HepG2 (cell line): ENCODE data around the gene STARD13. TPM values are rescaled to one million over a fixed set of nuclear protein-coding genes. Genes with fewer than 3 reads are reported as not detected.
A peak's percentile ranks its signal among the peaks of the same experiment; 100 is the strongest.

Source experiments
- ATAC-seq: fragments of 200-7000 bp; cut with Tn5 transposase; 3 replicates; pipeline ENCODE4 v1.9.1; 2020; ENCODE audit warnings: mild to moderate bottlenecking, moderate library complexity
- BruUV-seq: library from RNA; stranded (reverse); fragments of 400-500 nt; replicated peaks from 2 replicates; lab custom pipeline; 2021; lab: Mats Ljungman, UMichigan
- CTCF ChIA-PET: fragments of 300-600 bp; formaldehyde crosslinking; extraction: SDS; loops from one replicate; lab custom pipeline; 2021; ENCODE audit warnings: low total read pairs, inconsistent platforms, low intra/inter-chr PET ratio; lab: Yijun Ruan, JAX
- POLR2A ChIA-PET: fragments of 350-600 bp; sonication (Branson Sonifier 250); formaldehyde crosslinking; loops from one replicate; lab custom pipeline; 2020; ENCODE audit warnings: antibody characterized with exemption, inconsistent platforms; lab: Yijun Ruan, JAX
- DNase-seq: peaks from one replicate; pipeline ENCODE4 v3.0.0-alpha.2; 2015; ENCODE audit warnings: low spot score
- FAIRE-seq: peaks from 3 replicates; lab custom pipeline; 2011; peaks lifted over from hg19 to GRCh38; lab: Jason Lieb, UNC
- H2AFZ ChIP-seq: one replicate; pipeline ENCODE4 v1.6.1; 2011; ENCODE audit warnings: low read length, inconsistent platforms
- H3K27ac ChIP-seq: fragments of 300-600 bp; 3 replicates; pipeline ENCODE4 v1.8.0; 2011; ENCODE audit warnings: mixed run types, mild to moderate bottlenecking, mixed read lengths, low read length, inconsistent platforms; ENCODE audit not compliant: insufficient read depth; ENCODE audit errors: extremely low read length
- H3K27me3 ChIP-seq, 2 experiments: fragments of 200-600 bp in 1 of 2; 2 replicates in 1 of 2; 3 replicates in 1 of 2; pipeline versions ENCODE4 v1.6.0 to v1.8.0; 2011; ENCODE audit warnings: low read length in 2 of 2, mild to moderate bottlenecking in 2 of 2, moderate library complexity in 2 of 2, inconsistent platforms in 1 of 2; ENCODE audit not compliant: insufficient read depth in 2 of 2, control insufficient read depth in 1 of 2
- H3K36me3 ChIP-seq, 2 experiments: fragments of 200-600 bp in 1 of 2; replicated peaks in 1 of 2; 2 replicates in 1 of 2; 3 replicates in 1 of 2; pipeline versions ENCODE4 v1.5.1 to v1.8.0; 2011; ENCODE audit warnings: low read length in 2 of 2, inconsistent platforms in 1 of 2; ENCODE audit not compliant: insufficient read depth in 2 of 2, control insufficient read depth in 1 of 2
- H3K4me1 ChIP-seq: 2 replicates; pipeline ENCODE4 v1.5.1; 2012; ENCODE audit warnings: low read length, inconsistent platforms; ENCODE audit not compliant: insufficient read depth
- H3K4me2 ChIP-seq: 2 replicates; pipeline ENCODE4 v1.6.0; 2011; ENCODE audit warnings: low read depth, low read length, inconsistent platforms
- H3K4me3 ChIP-seq, 3 experiments: fragments of 200-600 bp in 1 of 3; sonication (generic), shearing (Covaris generic) in 1 of 3; replicated peaks in 1 of 3; 2 replicates each; pipeline ENCODE4 v1.5.1; 2011 to 2016; ENCODE audit warnings: low read length in 3 of 3, inconsistent platforms in 2 of 3, low read depth in 2 of 3, mild to moderate bottlenecking in 2 of 3, control low read depth in 1 of 3, mixed read lengths in 1 of 3; ENCODE audit not compliant: insufficient read depth in 1 of 3
- H3K79me2 ChIP-seq: one replicate; pipeline ENCODE4 v1.6.1; 2011; ENCODE audit warnings: low read length, inconsistent platforms; ENCODE audit not compliant: insufficient read depth
- H3K9ac ChIP-seq: 2 replicates; pipeline ENCODE4 v1.6.0; 2011; ENCODE audit warnings: mild to moderate bottlenecking, low read depth, low read length, inconsistent platforms; ENCODE audit not compliant: insufficient read depth
- H3K9me3 ChIP-seq: 2 replicates; pipeline ENCODE4 v1.5.1; 2012; ENCODE audit warnings: mild to moderate bottlenecking, low read length
- H4K20me1 ChIP-seq: 2 replicates; pipeline ENCODE4 v1.6.0; 2011; ENCODE audit warnings: inconsistent platforms, mild to moderate bottlenecking, low read length, moderate library complexity; ENCODE audit not compliant: insufficient read depth
- CENPT ChIP-seq: sonication (generic); formaldehyde crosslinking; IDR thresholded peaks from 2 replicates; pipeline ENCODE4 v1.8.0; 2022; ENCODE audit warnings: low read depth, mild to moderate bottlenecking, moderate library complexity, missing genetic modification reagents
- CTCF ChIP-seq: sonication (generic); formaldehyde crosslinking; IDR thresholded peaks from 2 replicates; pipeline ENCODE4 v1.5.0; 2020; ENCODE audit warnings: mild to moderate bottlenecking, missing genetic modification reagents, moderate library complexity
- DMTF1 ChIP-seq: sonication (generic); formaldehyde crosslinking; IDR thresholded peaks from 2 replicates; pipeline ENCODE4 v1.4.0; 2020; ENCODE audit warnings: mild to moderate bottlenecking, missing genetic modification reagents
- FOXP4 ChIP-seq: sonication (generic); formaldehyde crosslinking; IDR thresholded peaks from 2 replicates; pipeline ENCODE4 v1.4.0; 2020; ENCODE audit warnings: missing genetic modification reagents
- MIER3 ChIP-seq: IDR thresholded peaks from 2 replicates; pipeline ENCODE4 v1.6.1; 2016; ENCODE audit warnings: missing compliant biosample characterization, borderline replicate concordance
- NCOA1 ChIP-seq: sonication (generic); formaldehyde crosslinking; IDR thresholded peaks from 2 replicates; pipeline ENCODE4 v1.9.0; 2021; ENCODE audit warnings: missing genetic modification reagents
- NFYB ChIP-seq: sonication (generic); formaldehyde crosslinking; IDR thresholded peaks from 2 replicates; pipeline ENCODE4 v1.4.0; 2020; ENCODE audit warnings: missing genetic modification reagents
- STAG1 ChIP-seq: sonication (generic); formaldehyde crosslinking; IDR thresholded peaks from 2 replicates; pipeline ENCODE4 v1.4.0; 2020; ENCODE audit warnings: missing genetic modification reagents
- TEF ChIP-seq: sonication (generic); formaldehyde crosslinking; IDR thresholded peaks from 2 replicates; pipeline ENCODE4 v1.5.0; 2020; ENCODE audit warnings: missing genetic modification reagents
- TFAP4 ChIP-seq: sonication (generic); IDR thresholded peaks from 2 replicates; pipeline ENCODE4 v1.6.1; 2016; ENCODE audit warnings: low read depth, borderline replicate concordance
- ZNF10 ChIP-seq: sonication (generic); formaldehyde crosslinking; IDR thresholded peaks from 2 replicates; pipeline ENCODE4 v1.4.0; 2020; ENCODE audit warnings: mild to moderate bottlenecking, low read depth, missing genetic modification reagents, borderline replicate concordance
- ZNF552 ChIP-seq: sonication (generic); formaldehyde crosslinking; IDR thresholded peaks from 2 replicates; pipeline ENCODE4 v1.9.0; 2022; ENCODE audit warnings: missing genetic modification reagents, mild to moderate bottlenecking, borderline replicate concordance
- ZNF557 ChIP-seq: sonication (generic); formaldehyde crosslinking; IDR thresholded peaks from 2 replicates; pipeline ENCODE4 v1.4.0; 2020; ENCODE audit warnings: missing genetic modification reagents
- ZNF597 ChIP-seq: sonication (generic); formaldehyde crosslinking; IDR thresholded peaks from 2 replicates; pipeline ENCODE4 v1.5.0; 2020; ENCODE audit warnings: missing genetic modification reagents
- WGBS: methylation state at CpG from one replicate; pipeline ENCODE4 v1.1.6; 2017; ENCODE audit warnings: low lambda C conversion rate; 5-methylcytosine and 5-hydroxymethylcytosine counted together
- in situ Hi-C: cut with HindIII; loops from 2 replicates; pipeline ENCODE4 v1.10.0; 2017; ENCODE audit warnings: low pct_unique_long_range_greater_than_20kb; ENCODE audit not compliant: extremely low pct_ligation_motif_present
- intact Hi-C: fragments of 100-400 bp; cut with micrococcal nuclease; formaldehyde crosslinking; loops from one replicate; pipeline ENCODE4 v1.10.0; 2022; ENCODE audit not compliant: unreplicated experiment
- polyA plus RNA-seq, 8 experiments: library from polyadenylated mRNA; depleted of rRNA in 3 of 8; stranded (reverse) in 7 of 8; unstranded in 1 of 8; fragments of >200 nt; fragmentation: Illumina TruSeq in 4 of 8; extraction: Trizol in 4 of 8; gene quantifications; 2 replicates each; pipeline versions ENCODE4 v1.2.1 to v1.2.3, GENCODE V29; 2011 to 2016; ENCODE audit warnings: low read depth in 4 of 8, missing spikeins in 1 of 8, mixed read lengths in 1 of 8; ENCODE audit not compliant: insufficient read depth in 1 of 8
- total RNA-seq, 5 experiments: library from RNA; depleted of rRNA; stranded (reverse); fragments of >200 nt; fragmentation: Illumina TruSeq; extraction: Trizol; gene quantifications; 2 replicates each; pipeline ENCODE4 v1.2.3, GENCODE V29; 2016; ENCODE audit warnings: low read depth in 1 of 5

STARD13 gene
- total and polyA plus RNA-seq, 2 of the 13 experiments (the other 11 are each of a cell fraction or from before 2014, with no cell fraction given), result 12.8 to 14.3 TPM

- H3K4me1 ChIP-seq, result peaks cover 33% of the 10 kb centered on the region
- TF ChIP-seq ZNF597 (no peak), STAG1 (peak; percentile 26; the same call in 1 of the 2 replicates), ZNF10 (no peak), TFAP4 (no peak), CTCF (peak; percentile 23), TEF (CRISPR knock-in tag) (no peak), MIER3 (CRISPR knock-in tag) (no peak), FOXP4 (CRISPR knock-in tag) (no peak), ZNF552 (no peak), DMTF1 (CRISPR knock-in tag) (no peak), NCOA1 (no peak), ZNF557 (CRISPR knock-in tag) (no peak), CENPT (no peak), NFYB (CRISPR knock-in tag) (no peak)
Observed at GRCh38 chr13:33057019-33057780, 228.4 kb downstream of the STARD13 start.

More at GRCh38 chr13:33057019-33057780, 228.4 kb downstream of the STARD13 start:
- Histone ChIP-seq H3K27me3 (no peaks in the 10 kb centered on the region), H4K20me1 (no peaks in the 10 kb centered on the region), H3K4me3 (peak overlapping the region in 1 of 3 experiments; percentile 9; a peak in 1 of 6 replicates), H3K4me2 (peak overlapping the region; percentile 67), H3K9ac (peak overlapping the region; percentile 12; the same call in 1 of the 2 replicates), H3K79me2 (no peaks in the 10 kb centered on the region), H3K9me3 (no peaks in the 10 kb centered on the region), H3K27ac (no peak overlapping the region), H2AFZ (peak overlapping the region; percentile 83), H3K36me3 (no peaks in the 10 kb centered on the region)
- ATAC-seq (peak; percentile 85), FAIRE-seq (peak; percentile 23), DNase-seq (peak; percentile 29)
- in situ Hi-C loops, result no loop called here
- POLR2A ChIA-PET, result no interaction called here
- CTCF ChIA-PET, result no interaction called here
- intact Hi-C loops, result no loop called here
- WGBS, result 26% methylated on average over 9 of the region's 9 CpGs
- no TSS peak for BruUV-seq
